ENCODE results near the gene TXK.

DNA sequence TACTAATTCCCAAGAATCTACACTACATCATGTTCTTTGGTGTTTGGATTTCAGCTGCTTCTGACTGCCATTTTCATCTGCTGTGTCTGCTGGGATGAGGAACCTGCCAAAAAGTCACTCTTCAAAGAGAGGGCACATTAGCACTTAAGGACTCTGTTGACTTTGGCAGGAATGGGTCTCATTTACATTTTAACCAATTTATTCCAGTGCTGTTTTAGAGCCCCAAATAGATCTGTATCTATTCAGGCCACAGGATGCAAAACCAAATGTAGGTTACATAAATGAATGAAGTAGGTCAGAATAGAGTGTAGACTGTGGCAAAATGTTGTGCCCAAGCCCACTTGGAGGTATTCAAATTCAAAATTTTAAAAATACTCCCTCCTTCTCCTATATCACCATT lies 14.4 kb downstream of the TXK start:
- TF ChIP-seq NR2C2 (CRISPR knock-in tag; IDR thresholded peaks at IDR 0.05) (no peak), NFYB (CRISPR knock-in tag; conservative IDR thresholded peaks at IDR 0.05; ENCODE audit: low read depth) (no peak), CREB1 (CRISPR knock-in tag; IDR thresholded peaks at IDR 0.05) (no peak), ZNF121 (CRISPR knock-in tag; IDR thresholded peaks at IDR 0.05) (no peak), SP1 (CRISPR knock-in tag; conservative IDR thresholded peaks at IDR 0.05) (no peak), MYBL2 (CRISPR knock-in tag; IDR thresholded peaks at IDR 0.05) (no peak), FOXJ3 (CRISPR knock-in tag; IDR thresholded peaks at IDR 0.05; ENCODE audit: borderline replicate concordance) (no peak), NR1H2 (CRISPR knock-in tag; IDR thresholded peaks at IDR 0.05) (no peak)
- TF ChIP-seq, protein P1, sequence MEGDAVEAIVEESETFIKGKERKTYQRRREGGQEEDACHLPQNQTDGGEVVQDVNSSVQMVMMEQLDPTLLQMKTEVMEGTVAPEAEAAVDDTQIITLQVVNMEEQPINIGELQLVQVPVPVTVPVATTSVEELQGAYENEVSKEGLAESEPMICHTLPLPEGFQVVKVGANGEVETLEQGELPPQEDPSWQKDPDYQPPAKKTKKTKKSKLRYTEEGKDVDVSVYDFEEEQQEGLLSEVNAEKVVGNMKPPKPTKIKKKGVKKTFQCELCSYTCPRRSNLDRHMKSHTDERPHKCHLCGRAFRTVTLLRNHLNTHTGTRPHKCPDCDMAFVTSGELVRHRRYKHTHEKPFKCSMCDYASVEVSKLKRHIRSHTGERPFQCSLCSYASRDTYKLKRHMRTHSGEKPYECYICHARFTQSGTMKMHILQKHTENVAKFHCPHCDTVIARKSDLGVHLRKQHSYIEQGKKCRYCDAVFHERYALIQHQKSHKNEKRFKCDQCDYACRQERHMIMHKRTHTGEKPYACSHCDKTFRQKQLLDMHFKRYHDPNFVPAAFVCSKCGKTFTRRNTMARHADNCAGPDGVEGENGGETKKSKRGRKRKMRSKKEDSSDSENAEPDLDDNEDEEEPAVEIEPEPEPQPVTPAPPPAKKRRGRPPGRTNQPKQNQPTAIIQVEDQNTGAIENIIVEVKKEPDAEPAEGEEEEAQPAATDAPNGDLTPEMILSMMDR (IDR thresholded peaks at IDR 0.05): no peak
- TF ChIP-seq, protein P2, sequence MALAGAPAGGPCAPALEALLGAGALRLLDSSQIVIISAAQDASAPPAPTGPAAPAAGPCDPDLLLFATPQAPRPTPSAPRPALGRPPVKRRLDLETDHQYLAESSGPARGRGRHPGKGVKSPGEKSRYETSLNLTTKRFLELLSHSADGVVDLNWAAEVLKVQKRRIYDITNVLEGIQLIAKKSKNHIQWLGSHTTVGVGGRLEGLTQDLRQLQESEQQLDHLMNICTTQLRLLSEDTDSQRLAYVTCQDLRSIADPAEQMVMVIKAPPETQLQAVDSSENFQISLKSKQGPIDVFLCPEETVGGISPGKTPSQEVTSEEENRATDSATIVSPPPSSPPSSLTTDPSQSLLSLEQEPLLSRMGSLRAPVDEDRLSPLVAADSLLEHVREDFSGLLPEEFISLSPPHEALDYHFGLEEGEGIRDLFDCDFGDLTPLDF (CRISPR knock-in tag; IDR thresholded peaks at IDR 0.05): no peak
- TF ChIP-seq, protein P3, sequence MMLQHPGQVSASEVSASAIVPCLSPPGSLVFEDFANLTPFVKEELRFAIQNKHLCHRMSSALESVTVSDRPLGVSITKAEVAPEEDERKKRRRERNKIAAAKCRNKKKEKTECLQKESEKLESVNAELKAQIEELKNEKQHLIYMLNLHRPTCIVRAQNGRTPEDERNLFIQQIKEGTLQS (CRISPR knock-in tag; conservative IDR thresholded peaks at IDR 0.05): no peak
- TF ChIP-seq, protein P4, sequence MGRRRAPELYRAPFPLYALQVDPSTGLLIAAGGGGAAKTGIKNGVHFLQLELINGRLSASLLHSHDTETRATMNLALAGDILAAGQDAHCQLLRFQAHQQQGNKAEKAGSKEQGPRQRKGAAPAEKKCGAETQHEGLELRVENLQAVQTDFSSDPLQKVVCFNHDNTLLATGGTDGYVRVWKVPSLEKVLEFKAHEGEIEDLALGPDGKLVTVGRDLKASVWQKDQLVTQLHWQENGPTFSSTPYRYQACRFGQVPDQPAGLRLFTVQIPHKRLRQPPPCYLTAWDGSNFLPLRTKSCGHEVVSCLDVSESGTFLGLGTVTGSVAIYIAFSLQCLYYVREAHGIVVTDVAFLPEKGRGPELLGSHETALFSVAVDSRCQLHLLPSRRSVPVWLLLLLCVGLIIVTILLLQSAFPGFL (CRISPR knock-in tag; IDR thresholded peaks at IDR 0.05; ENCODE audit: borderline replicate concordance): no peak
- TF ChIP-seq, protein P5, sequence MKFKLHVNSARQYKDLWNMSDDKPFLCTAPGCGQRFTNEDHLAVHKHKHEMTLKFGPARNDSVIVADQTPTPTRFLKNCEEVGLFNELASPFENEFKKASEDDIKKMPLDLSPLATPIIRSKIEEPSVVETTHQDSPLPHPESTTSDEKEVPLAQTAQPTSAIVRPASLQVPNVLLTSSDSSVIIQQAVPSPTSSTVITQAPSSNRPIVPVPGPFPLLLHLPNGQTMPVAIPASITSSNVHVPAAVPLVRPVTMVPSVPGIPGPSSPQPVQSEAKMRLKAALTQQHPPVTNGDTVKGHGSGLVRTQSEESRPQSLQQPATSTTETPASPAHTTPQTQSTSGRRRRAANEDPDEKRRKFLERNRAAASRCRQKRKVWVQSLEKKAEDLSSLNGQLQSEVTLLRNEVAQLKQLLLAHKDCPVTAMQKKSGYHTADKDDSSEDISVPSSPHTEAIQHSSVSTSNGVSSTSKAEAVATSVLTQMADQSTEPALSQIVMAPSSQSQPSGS (CRISPR knock-in tag; IDR thresholded peaks at IDR 0.05; ENCODE audit: borderline replicate concordance, low read depth): no peak
